Renal pelvis (tissue), 4 donors: ENCODE results near the gene MAP7. TPM values are rescaled to one million over a fixed set of nuclear protein-coding genes. Genes with fewer than 3 reads are reported as not detected.
"Not testable (repeated sequence)": the region's sequence is repeated elsewhere in the genome, so short reads cannot be mapped to it uniquely, and the experiment has no call there.

Experiments used
- DNase-seq: peaks from one replicate; pipeline ENCODE4 v3.0.0-alpha.2; 2013
- polyA plus RNA-seq, 3 donors: library from polyadenylated mRNA; unstranded; fragments of 120-200 nt; gene quantifications; one replicate each; pipeline ENCODE4 v1.2.1, GENCODE V29; 2013; ENCODE audit not compliant: insufficient read length in 3 of 3

Gene MAP7
- polyA plus RNA-seq, 3 donors = 33.9 to 41.5 (median 39.1) TPM

DNA sequence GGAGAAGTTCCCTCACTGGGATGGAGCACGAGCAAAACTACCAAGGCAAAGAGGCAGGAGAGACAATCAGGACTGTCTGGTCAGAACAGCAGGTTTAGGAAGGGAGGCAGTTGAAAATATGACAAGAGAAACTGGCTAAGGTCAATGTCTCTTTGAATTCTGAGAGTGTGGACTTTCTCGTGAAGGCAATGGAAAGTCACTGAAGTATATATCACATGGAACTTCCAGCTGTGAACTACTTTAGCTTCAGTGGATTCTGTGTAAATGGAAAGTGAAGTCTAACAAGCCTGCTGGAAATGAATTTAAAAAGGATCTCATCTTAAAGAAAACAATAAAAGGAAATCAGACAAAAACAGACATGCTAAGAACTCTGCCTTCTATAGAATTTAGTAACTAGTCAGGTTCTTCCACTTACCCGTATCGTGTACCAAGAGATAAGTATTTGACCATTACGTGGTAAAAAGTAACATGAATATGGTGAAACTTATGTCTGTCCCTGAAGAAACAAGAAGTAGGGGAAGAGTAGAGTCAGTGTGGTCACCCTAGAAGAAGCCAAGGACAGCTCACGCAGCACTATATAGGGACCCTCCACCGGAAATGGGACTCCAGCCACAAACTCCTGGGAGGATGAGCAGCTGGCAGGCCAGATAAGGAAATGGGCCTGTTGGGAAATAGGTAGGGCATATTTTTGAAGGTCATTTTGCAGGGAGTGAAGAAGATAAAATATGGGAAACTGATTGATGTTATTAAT is 123.4 kb downstream of the MAP7 start:
- DNase-seq = no peak

DNA sequence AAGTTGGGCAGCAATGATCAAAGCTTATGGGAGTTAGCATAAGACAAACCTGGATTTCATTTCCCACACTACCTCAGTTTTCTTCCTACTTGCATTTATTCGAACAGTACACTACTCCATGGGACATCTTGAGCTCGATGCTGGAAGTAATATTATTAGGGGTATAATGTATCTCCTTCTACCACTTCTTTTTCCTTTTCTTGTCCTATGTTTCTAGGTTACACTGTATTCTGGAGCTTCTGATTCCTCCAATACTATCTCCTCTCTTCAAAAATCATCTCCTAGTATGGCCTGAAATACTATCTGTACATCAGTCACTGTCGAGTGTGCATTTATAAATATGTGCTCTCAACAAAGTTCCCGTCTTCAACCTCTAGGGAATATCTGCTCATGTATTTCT is 124.4 kb downstream of the MAP7 start:
- no peak for DNase-seq

DNA sequence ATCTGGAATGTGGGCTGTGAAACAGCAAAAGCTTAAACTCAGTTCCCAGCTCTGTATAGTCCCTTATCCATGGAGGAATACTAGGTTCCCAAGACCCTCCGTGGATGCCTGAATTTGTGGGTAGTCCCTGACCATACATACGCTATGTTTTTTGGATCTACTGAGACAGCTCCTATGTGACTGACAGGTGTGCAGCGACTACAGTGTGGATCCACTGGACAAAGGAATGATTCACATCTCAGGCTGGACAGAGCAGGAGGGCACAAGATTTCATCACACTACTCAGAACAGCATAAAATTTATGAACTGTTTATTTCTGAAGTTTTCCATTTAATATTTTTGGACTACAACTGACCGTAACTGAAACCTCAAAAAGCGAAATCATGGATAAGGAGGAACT is 125.3 kb downstream of the MAP7 start:
- DNase-seq = no peak

DNA sequence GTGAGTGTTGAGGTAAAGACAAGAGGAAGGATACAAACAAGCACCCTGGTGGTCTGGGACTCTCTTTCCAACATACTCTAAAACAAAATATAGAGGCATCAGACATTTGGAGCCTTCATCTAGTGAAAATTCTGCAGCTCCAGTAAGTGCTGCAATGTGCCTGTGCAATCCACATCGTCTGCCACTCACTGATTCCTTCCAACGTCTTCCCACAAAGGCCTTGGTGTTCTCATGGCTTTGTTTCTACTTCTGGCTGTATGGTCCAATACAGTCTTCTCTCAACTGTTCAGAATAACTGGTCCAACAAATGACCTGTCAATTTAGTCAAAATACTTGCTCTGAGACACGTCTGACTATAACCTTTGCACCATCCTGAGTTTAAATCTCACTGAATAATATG is 125.8 kb downstream of the MAP7 start:
- DNase-seq = no peak

DNA sequence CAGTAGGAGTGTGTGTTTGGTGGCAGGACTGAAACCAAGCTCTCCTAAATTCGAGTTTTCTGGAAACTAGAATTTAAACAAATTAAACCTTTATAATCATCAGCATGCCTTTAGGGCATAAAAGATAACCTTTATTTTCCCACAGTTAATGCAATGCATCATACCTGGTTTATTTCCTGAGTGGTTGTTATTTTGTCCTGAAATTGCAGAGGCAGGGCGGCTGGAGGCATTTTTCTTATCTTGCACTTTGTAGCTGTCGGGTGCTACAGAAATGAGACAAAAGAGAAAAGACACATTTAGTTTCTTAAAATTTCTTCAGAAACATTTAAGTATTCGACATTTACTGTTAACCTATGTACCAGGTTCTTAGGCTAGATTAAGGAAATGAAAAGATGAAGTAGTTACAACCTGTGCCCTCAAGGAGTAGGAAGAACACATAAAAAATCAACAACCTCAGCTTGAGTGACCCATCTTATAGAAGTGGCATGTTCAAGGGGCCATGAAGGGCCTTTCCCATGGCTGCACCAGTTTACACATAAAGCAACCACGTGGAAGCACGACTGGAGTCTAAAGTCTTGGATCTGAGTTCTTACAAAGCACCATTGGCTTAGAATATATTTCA is 128.6 kb downstream of the MAP7 start:
- DNase-seq = no peak

DNA sequence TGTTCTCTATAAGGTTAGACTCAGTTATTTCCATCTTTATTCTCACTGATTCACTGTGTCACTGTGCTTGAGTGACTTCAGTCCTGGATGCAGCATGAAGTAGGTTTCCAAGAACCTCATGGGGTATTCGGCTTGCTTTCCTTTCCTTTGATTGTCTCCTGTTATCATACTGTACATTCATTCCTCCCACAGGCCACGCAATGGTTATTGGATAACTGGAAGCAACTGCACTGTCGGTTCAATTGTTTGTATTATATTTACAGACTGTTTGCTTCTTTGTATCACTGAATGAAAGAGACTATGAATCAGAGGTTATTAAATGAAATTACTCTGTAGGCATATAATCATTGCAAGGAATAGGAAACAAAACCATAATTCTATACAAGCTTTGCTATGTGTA is 129.4 kb downstream of the MAP7 start:
- no peak for DNase-seq

DNA sequence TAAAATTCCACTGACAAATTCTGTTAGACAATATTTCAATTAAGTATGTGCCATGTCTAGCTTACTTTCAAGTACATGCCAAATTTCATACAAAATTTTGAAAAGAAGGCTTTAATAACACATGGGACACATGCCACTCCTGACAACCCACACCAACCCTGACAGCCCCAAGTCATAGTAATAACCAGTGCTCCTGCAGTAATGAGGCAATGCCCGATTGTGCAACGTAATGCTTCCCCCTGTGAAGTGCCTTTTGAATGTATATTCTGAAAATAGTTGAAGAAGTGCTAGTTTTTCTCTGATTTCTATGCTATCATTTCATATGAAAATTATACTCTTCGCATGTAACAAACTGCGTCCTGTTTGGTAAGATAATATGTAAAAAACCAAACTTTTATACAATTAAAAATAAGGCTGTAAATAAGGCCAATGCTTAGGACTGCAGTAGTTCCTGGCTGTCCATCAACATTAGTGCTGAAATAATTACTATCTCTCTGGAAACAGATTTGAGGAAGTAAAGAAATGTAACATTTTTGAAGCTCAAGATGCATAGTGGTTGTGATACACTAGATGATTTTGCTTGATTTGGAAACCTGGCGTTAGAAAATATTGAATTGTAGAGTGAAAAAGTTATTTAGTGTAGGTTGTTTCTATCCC is 134.7 kb downstream of the MAP7 start:
- DNase-seq = no peak

DNA sequence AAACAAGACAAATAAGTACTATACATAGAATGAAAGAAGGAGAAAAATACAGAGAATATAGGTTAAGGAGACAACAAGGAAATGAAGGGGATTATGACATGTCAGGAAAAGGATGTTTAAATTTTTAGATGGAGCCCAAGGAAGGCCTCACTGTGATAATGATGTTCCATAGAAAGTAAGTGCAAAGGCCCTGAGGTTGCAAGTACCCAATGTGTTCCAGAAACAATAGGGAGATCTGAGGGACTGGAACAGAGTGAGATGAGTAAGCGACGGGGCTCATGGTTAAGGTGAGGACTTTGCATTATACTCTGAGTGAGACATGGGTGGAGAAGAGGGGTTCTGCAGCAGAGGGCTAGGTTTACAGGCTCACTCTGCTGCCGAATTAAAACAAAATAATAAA is 137.8 kb downstream of the MAP7 start:
- DNase-seq = no peak

DNA sequence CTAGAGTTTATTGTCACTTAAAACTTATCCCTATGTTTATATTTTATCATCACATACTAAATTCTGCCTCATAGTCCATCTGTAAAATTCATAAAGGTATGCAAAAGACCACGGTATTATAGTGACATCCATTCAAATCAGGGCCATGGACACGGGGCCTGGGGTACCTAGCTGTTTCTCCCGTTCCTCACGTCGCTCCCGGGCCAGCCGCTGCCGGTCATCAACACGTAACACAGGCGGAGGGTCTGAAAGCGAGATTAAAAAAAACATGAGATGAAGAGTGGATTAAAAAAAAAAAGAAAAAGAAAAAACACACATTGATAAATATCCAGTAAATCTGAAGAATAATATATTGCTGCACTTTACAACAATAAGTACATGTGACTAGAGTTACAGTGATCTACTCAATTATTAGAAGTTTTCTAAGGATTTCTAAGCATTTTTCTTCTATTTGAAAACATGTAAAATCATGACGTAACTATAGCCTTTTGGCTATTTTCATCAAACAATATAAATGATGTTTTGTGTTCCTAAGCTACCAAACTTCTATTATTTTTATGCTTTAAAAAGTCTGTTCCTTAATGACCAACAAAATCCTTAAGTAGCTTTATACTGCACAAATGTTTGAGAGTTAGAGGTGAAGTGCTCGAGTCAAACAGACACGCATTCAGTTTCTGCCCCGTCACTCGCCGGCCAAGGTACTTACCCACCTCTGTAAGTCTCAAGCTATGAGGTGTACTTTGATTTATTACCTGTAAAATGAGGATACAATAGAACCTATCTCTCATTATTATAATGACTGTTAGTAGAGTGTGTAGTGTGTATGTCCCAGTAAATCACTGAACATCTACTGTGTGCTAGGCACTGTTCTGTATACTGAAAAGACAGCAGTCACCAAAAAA is 138.5 kb downstream of the MAP7 start:
- no peak for DNase-seq

DNA sequence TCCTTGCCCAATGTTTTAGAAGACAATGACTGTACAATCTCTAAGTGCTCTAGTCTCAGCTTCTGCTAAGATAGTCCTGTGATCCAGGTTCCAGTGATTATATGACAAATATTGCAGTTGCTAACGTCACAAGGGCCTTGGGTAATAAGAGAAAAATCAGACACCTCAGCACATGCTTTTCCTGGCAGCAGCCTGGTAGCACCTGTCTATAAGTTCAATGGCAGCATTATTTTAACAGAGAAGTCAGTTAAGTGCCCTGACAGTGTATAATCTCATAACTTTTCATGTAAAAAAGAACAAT is 139.2 kb downstream of the MAP7 start:
- no peak for DNase-seq

DNA sequence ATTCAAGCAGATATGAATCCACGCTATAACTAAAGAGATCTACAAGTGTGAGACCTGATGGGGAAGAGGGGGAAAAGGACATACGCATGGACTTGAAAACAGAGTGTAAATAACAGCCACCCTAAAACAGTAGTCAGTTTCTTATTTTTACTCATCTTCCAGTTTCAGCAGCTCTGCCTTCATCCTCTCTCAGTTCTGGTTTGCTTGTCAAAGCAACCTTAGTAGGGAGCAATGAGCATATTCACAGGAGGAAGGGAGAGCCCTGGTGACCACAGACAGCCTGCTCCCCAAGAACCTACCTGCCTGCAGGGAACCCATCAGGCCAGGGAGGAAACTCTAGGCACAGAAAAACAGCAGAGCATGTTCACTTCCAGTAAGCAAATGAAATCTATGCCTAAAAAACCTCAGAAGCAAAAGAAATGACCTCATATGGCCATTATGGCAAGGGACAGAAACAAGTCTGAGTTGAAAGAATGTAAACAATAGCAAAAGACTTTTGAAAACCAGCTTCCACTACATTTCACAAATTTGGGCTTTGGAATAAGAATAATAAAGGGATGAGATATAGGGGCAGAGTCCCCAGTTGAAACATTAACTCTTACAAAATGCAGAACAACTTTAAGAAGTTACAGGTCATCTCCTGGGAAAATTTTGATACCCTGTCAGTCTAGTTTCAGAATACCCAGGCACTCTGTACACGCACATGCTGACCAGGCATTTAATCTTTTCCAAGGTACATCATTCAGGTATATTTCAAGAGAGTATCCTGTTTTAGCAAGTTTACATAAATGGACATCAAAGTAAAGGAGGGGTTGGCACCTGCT is 139.8 kb downstream of the MAP7 start:
- DNase-seq = no peak

DNA sequence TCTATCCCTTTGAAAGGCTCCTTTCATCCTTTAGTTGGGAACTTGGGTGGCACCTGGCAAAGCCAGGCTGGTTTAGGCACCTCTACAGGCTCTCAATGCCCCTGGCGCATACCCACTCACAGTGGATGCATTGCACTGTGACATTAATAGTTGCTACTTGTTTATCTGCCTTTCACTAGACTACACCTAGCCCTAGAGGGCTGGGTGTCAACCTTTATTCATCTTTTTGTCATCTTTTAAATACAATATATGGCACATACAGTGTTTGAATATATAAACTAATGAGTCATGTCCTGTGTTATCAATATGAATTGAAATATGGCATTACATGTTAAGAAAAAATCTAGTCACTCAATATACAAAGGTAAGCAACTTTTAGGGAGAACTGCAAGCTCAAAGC is 140.6 kb downstream of the MAP7 start:
- no peak for DNase-seq

DNA sequence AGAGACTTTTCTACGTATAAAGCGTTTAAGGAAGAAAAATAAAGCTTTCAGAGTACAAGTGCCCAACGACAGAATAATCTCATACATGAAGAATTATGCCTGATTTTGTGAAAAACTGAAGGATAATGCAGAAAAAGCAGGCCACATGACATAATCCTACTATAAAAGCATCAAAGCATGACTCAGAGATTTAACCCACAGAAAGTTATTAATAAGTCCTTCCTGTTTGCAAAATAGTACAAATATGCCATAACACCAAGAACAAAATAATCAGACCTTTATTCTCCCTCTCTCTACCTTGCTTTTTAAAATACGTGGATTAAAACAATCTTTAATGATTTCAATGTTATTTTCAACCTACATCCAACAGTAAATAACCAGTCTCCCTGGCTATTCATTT is 142.0 kb downstream of the MAP7 start:
- DNase-seq = no peak

DNA sequence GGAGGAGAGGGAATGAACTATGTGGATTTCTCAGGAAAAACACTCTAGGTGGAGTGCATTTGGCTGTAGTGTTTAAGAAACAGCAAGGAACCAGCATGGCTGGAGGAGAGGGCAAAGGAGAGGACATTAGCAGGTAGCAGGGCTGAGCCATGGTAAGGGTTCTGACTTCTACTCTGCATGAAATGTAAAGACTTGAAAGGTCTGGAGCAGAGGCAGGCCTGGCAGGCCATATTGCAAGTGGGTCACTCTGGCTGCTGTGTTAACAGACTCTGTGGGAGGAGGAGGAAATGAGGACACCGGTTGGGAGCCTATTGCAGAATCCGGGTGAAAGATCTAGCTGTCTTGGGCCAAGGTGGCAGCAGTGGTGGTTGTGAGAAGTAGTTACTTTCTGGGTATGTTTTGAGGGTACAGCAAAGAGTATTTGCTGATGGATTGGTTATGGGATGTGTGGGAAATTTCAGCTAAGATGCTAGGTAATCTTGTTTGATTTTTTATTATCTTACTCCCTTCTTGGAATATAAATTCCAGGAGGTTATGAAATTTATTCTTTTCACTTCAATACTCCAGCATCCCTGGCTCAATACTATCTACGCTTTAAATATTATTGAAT is 144.7 kb downstream of the MAP7 start:
- no peak for DNase-seq

DNA sequence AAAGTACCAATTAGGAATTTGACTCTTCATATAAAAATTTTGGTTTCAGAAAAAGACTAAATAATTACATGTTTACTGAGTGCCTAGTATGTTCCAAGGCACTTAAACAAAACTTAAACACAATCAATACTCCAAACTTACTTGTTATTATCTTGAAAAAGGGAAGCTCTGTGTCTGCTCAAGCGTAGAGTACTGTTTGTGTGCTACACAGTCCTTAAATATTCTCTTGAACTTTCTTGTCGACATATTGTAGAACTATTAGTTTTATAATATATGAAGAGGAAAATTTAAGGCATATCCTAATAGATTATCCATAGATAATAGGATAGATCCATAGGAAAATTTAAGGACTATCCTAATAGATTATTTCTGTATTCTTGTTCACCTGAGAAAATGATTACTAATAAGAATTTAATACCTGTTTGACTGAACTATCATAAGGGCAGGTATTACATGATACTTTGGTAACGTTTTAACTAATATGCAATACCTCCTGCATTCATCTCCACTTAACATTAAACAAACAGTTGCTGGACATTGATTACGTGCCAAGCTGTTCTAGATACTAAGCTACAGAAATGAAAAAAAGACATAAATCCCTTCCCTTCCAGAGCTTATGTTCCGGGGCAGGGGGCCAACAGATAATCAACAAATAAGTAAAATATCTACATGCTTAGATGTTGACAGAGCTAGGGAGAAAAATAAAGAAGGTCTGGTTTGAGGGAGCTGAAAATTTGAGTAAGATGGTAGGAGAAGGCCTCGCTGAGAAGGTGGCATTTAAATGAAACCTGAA is 145.4 kb downstream of the MAP7 start:
- DNase-seq = no peak

DNA sequence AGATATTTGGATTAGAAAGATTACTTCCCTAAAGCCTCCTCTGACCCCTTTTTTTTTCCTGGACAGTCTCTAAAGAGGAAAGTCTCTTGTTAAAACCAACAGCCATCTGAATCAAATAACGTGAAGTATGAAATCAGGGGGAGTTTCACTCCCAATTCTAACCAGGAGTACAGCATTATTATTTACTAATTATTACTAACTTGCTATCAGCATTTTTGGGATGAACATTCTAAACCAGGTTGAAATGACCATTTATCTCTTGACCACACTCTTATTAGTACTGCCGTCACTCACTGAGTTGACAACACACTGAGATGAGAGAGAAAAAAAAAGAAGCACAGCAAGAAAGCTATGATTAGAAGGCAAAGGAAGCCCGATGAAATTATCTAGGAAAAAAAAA is 146.2 kb downstream of the MAP7 start:
- no peak for DNase-seq

DNA sequence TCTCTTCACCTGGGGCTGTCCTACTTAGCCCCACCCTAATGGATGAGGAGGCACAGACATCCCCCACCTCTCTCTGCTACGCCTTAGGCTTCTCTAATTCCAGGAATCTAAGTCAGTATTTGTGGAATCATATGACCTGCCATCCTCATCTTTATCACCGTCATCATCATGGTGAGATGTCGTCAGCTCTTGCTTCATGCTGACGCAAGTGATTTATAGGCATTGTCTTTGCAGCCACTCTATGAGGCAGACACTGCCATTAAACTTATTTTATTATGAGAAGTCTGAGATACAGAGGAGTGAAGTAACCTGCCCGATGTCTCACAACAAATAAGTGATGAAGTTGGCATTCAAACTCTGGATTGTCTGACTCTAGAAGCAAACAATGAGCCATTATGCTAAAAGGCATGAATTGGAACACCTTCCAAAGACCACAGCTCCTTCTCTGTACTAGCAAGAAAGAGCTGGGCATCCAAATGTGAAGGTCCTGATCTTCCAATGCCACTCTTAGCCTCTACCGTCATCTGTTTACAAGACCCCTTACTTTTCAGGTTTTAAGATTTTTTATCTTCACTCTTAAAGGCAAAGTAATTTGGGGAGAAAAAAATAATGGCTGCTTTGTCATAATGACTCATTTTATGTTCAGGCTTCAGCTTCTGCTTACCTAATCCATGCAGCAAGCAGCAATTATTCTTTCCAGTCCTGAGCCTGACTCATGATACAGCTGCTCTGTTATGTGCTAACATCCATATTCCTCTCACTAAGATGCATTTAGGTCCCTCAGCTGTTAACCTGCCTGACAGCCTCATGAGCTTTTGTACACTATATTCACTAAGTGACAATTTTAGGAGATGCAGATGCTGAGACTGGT is 146.9 kb downstream of the MAP7 start:
- no peak for DNase-seq

DNA sequence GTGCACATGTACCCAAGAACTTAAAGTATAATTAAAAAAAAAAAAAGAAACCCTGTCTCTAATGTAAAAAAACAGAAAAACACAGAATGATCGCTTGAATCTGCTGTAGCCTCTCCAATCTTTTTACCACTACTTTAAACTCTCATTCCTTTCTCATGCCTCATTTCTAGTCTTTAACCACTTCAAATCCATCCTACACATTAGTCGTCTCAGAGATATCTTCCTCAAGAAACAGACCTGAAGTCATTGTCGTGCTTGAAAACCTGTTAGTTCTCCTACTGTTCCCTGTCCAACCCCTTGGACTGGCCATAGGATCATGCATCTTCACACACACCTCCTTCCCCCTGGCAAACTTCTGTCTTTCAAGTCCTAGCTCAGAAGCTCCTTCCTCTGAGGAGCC is 148.5 kb downstream of the MAP7 start:
- DNase-seq = no peak

DNA sequence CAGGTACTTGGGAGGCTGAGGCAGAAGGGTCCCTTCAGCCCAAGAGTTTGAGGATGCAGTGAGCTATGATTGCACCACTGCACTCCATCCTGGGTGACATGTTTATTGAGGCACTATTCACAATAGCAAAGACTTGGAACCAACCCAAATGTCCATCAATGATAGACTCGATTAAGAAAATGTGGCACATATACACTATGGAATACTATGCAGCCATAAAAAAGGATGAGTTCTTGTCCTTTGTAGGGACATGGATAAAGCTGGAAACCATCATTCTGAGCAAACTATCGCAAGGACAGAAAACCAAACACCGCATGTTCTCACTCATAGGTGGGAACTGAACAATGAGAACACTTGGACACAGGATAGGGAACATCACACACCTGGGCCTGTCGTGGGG is 149.0 kb downstream of the MAP7 start:
- not testable (repeated sequence) for DNase-seq
